ENCODE measurements around the gene KYNU.

GRCh38 chr2:142933916-142934315 lies 56.5 kb downstream of the KYNU start:
- TF ChIP-seq CTCF (IDR thresholded peaks at IDR 0.05) (no peak), POLR2AphosphoS5 (IDR thresholded peaks at IDR 0.05) (no peak), POLR2A (IDR thresholded peaks at IDR 0.05) (no peak), EP300 (IDR thresholded peaks at IDR 0.05) (no peak)
